ENCODE measurements around the gene BROX. TPM values are rescaled to one million over a fixed set of nuclear protein-coding genes. Genes with fewer than 3 reads are reported as not detected.

BROX gene
- total RNA-seq, 2 experiments from 2014 or later = 51.3 to 52.3 TPM

- ATAC-seq (ENCODE audit: poor library complexity) (no peak), DNase-seq (no peak)
- POLR2A ChIA-PET = no interaction called here
- no peak overlapping the region for H3K4me3 ChIP-seq (ENCODE audit: low read length)
- CTCF ChIA-PET = no interaction called here
- no peaks in the 10 kb centered on the region for H3K9me3 Mint-ChIP-seq
- H3K4me1 Mint-ChIP-seq (ENCODE audit: low read depth) = no peaks in the 10 kb centered on the region
- H3K27me3 Mint-ChIP-seq = peaks cover 15% of the 10 kb centered on the region
- no peaks in the 10 kb centered on the region for H3K36me3 Mint-ChIP-seq (ENCODE audit: low read depth)
- no peak overlapping the region for H3K27ac Mint-ChIP-seq
- intact Hi-C loops (cut with DNase I, micrococcal nuclease) = no loop called here
- no peaks in the 10 kb centered on the region for H3K4me1 ChIP-seq (ENCODE audit: insufficient read depth, low read length)
- TF ChIP-seq, protein P1, sequence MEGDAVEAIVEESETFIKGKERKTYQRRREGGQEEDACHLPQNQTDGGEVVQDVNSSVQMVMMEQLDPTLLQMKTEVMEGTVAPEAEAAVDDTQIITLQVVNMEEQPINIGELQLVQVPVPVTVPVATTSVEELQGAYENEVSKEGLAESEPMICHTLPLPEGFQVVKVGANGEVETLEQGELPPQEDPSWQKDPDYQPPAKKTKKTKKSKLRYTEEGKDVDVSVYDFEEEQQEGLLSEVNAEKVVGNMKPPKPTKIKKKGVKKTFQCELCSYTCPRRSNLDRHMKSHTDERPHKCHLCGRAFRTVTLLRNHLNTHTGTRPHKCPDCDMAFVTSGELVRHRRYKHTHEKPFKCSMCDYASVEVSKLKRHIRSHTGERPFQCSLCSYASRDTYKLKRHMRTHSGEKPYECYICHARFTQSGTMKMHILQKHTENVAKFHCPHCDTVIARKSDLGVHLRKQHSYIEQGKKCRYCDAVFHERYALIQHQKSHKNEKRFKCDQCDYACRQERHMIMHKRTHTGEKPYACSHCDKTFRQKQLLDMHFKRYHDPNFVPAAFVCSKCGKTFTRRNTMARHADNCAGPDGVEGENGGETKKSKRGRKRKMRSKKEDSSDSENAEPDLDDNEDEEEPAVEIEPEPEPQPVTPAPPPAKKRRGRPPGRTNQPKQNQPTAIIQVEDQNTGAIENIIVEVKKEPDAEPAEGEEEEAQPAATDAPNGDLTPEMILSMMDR (IDR thresholded peaks at IDR 0.05) = no peak
- no peaks in the 10 kb centered on the region for H3K36me3 ChIP-seq (ENCODE audit: insufficient read depth, low read length)
- H3K27ac ChIP-seq (ENCODE audit: low read depth in 1 of 2, low read length in 2 of 2) = no peak overlapping the region
- H3K4me3 Mint-ChIP-seq = no peak overlapping the region
- peaks cover 0 to 4% of the 10 kb centered on the region in 2 experiments for H3K27me3 ChIP-seq (ENCODE audit: control insufficient read depth in 1 of 2, insufficient read depth in 2 of 2, low read length in 2 of 2)
- H3K9me3 ChIP-seq (ENCODE audit: control insufficient read depth in 1 of 2, insufficient read depth in 1 of 2, low read length in 2 of 2) = no peaks in the 10 kb centered on the region
These were observed 72.0 kb downstream of the BROX start for GRCh38 chr1:222784371-222784770.

Other genes with a start within 250 kb of the BROX start
- gene HHIPL2, start 164.5 kb upstream of the BROX start, total RNA-seq = under 1 TPM; 0.22 to 0.77 TPM
- 1 to 10 TPM; 3.3 to 4.1 TPM for gene TAF1A, start 122.6 kb upstream of the BROX start, total RNA-seq
- gene MIA3, start 94.5 kb upstream of the BROX start, total RNA-seq = 100 to 1,000 TPM; 123 to 135 TPM
- 10 to 100 TPM; 23.6 to 25.1 TPM for gene AIDA, start 73 bp upstream of the BROX start, total RNA-seq
- gene FAM177B, start 24.6 kb downstream of the BROX start, total RNA-seq = not detected
- gene DISP1, start 102.5 kb downstream of the BROX start, total RNA-seq = 1 to 10 TPM; 1.4 to 1.6 TPM